HG02798 (cell line): ENCODE data around the gene SORT1.
"Not testable (repeated sequence)": the region's sequence is repeated elsewhere in the genome, so short reads cannot be mapped to it uniquely, and the experiment has no call there.

Experiments used
- ATAC-seq: cut with Tn5 transposase; IDR thresholded peaks from one replicate; pipeline ENCODE4 v1.9.1; 2021; ENCODE audit warnings: mild to moderate bottlenecking; ENCODE audit not compliant: unreplicated experiment, poor library complexity

SORT1 gene

DNA sequence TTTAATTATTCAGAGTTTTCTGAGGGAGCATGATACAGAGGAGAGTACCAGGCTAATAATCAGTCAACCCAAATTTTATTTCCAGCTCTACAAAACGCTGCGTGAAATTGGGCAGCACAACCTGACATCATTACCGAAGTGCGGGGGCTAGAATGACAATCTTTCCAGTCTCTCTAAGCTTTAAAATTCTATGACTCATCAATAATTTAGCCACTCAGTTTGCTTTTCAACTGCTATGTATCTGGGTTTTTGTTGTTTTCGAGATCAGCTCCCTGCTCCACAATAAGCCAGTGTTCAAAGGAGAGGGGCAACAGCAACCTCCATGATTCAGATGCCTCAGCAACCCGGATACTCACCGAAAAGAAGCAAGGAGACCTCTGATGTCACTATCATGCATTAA, 13.9 kb downstream of the SORT1 start:
- no peak for ATAC-seq

GRCh38 chr1:109383087-109383779, 14.5 kb downstream of the SORT1 start:
- no peak for ATAC-seq

DNA sequence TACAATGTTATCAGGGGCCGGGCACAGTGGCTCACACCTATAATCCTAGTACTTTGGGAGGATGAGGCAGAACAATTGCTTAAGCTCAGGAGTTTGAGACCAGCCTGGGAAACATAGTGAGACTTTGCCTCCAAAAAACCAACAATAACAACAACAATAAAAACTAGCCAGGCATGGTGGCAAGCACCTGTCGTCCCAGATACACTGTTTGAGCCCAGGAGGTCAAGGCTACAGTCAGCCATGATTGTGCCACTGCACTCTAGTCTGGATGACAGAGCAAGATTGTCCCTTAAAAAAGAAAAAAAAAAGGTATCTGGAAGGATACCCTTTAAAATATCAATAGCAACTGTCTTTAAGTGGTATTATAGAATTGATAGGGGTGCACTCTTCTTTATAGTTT, 16.1 kb downstream of the SORT1 start:
- ATAC-seq, result no peak

- ATAC-seq, result no peak
These were observed 17.8 kb downstream of the SORT1 start for GRCh38 chr1:109379907-109380306.

- ATAC-seq, result no peak
These were observed 18.3 kb downstream of the SORT1 start for GRCh38 chr1:109379422-109379821.

DNA sequence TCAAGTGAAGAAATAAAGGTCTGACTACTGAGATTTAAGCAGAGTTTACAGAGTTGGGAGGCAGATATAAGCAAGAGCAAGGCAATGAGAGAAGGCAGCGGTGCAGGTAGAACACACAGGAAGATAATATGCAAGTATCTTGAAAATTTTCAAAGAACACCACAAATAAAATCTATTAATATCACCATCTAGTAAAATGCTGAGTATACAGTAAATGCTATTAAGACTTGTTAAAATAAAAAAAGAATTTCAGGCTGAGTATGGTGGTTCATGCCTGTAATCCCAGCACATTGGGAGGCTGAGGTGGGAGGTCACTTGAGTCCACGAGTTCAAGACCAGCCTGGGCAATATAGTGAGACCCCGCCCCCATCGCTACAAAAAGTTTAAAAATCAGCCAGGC, 20.0 kb downstream of the SORT1 start:
- no peak for ATAC-seq

DNA sequence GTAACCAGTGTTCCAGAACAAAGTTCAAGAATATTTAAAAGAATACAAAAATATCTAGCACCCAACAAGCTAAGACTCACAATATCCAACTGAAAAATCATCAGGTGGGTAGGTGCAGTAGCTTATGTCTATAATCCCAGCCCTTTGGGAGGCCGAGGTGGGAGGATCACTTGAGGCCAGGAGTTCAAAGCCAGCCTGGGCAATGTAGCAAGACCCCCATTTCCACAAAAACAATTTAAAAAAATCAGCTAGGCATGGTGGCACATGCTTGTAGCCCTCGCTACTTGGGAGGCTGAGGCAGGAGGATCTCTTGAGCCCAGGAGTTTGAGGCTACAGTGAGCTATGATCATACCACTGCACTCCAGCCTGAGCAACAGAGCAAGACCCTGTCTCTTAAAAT, 24.0 kb downstream of the SORT1 start:
- not testable (repeated sequence) for ATAC-seq

DNA sequence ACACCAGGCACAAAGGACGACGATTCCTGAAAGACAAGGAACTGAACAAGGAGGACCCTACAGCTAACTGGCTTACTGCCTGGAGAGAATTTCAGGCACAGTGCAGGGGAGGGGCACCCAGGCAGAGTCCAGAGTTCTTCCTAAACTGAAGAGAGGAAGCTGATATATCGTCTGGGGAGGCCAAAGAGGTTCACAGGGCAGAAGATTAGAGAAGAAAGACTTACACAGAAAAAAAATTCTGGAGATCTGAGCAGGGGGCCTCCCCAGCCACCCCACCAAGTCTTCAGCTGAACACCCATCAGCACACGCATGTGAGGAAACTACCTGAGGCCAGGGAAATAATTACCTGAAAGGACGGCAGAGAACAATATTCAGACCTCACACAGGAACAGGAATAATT, 24.6 kb downstream of the SORT1 start:
- ATAC-seq, result no peak

DNA sequence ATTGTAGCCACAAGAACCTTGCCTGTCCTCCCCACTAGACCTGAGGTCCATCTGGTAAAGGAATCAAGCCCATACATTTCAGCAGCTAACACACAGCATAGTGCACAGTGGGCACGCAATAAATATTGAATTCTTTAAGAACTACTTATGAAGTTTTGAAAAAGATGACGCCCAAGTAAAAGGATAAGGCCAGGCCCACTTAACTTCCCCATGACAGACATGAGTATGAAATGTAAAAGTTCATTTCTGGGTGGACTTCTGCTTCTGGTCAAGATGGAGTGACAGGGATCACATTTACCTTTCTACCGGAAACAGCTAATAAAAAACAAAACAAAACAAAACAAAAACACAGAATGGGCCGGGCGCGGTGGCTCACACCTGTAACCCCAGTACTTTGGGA, 25.4 kb downstream of the SORT1 start:
- no peak for ATAC-seq

DNA sequence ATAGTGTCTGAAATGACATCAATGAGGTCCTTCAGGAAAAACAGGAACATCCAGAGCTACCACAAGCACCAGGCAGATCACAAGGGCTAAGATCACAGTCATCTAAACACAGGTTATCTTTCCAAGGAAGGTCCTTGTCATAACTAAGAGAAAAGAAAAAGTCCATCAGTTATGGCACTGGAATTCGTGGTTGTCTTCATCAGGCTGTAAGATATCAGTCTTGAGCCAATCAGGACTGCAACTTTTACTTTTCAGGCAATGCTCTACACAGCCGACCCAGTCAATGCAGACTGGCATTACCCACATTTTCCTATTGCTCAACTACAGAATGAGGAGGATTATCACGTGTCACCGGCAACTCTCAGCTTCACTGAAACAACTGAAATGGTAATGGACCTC, 26.4 kb downstream of the SORT1 start:
- no peak for ATAC-seq

DNA sequence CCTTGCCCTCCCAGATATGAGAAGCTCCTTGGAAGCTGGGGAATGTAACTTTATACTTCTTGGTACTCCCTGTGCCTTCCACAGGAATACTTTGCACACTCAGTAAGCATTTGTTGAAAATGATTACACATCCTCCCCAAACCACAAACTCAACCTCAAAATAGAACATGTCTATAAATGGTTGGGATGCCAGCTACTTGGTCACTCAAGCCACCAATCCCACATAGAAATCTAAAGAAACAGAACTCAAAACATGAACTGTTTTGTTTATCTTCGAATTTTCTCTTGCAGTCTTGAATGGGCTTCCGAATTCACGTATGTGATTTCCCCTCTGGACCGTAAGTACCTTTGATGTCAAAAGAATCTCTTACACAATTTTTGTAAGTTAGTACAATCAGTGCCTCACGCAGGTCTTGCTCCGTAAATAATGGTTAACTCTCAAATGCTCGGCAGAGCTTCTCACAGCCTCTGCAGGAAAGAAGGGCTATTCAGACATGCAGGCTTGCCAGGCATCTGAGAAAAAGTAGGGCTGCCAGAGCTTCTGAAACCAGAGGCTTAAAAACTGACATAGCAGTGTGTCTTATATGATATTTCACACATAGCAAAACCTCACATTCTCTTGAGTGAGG, 26.9 kb downstream of the SORT1 start:
- no peak for ATAC-seq

DNA sequence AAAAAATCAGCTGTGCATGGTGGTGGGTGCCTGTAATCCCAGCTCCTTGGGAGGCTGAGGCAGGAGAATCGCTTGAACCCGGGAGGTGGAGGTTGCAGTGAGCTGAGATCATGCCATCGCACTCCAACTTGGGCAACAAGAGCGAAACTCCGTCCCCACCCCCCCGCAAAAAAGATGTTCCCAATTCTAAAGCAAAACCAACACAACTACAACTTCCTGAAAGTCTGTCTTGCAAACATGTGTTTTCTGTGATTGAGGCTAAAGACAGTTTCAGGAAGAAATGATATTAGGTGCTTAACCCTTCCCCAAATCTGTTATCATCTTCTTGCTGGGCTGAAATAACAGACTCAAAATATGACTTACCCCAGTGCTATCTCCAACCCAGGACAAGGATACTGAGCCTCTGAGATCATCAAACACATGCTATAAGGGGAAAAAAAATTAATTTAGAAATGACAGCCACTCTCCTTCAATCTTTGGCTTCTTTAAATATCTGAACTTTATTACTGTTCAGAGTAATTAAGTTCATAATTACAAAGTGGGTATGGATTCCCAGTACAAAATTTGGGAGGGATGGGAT, 28.5 kb downstream of the SORT1 start:
- ATAC-seq, result no peak

GRCh38 chr1:109368464-109368863, 29.3 kb downstream of the SORT1 start:
- ATAC-seq, result no peak

DNA sequence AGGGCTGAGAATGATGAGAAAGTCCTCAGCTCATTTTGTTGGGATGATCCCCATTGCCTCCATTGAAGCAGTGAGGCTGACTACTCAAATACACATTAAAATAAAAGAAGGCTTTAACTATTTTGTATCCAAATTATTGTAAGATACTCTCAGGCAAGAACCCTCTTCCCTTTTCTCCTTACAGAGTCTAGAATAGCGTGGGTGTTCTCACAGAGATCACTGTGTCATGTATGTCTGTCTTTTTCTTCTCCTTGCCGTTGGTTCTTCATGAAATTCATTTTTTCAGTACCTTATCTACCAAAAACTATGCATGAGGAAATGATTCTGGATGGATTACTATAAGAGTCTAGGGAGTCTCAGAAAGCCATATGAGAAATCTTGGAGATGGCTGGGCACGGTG, 30.1 kb downstream of the SORT1 start:
- ATAC-seq, result no peak

GRCh38 chr1:109365642-109366204, 32.0 kb downstream of the SORT1 start:
- ATAC-seq, result no peak

GRCh38 chr1:109361649-109362048, 36.1 kb downstream of the SORT1 start:
- no peak for ATAC-seq

DNA sequence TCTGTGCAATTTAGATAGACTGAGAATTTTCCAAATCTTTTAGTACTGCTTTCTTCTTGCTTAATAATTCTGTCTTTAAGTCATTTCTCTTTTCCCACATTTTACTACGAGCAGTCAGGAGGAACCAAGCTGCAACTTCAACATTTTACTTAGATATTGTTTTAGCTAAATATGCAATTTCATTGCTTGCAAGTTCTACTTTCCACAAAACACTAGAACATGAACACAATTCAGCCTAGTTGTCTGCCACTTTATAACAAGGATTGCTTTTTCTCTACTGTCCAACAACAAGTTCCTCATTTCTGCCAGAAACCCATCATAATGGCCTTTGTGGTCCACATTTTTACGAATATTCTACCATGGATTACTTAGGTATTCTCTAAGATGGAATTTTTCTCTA, 36.6 kb downstream of the SORT1 start:
- no peak for ATAC-seq

- no peak for ATAC-seq
These were observed 40.1 kb downstream of the SORT1 start for GRCh38 chr1:109357616-109358015.

GRCh38 chr1:109356915-109357314, 40.8 kb downstream of the SORT1 start:
- no peak for ATAC-seq

DNA sequence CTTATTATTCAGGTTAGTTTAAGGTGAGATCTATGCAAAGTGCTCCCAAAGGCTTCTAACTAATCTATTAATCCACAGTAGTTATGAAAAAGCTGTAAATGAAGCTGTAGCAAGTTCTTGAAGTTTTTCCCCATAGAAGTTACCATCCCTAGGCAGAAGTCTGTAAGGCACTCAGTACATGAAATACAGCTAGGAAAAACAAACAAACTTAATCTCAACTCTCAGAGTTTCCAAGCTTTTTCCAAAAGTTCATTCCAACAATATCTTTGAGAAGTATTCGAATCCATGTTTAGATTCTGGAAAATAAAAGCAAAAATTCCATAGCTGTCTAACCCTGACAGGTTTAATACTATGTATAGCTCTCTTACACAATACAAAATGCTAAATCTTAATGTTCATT, 41.2 kb downstream of the SORT1 start:
- ATAC-seq, result no peak

GRCh38 chr1:109354929-109355328, 42.8 kb downstream of the SORT1 start:
- ATAC-seq, result no peak

DNA sequence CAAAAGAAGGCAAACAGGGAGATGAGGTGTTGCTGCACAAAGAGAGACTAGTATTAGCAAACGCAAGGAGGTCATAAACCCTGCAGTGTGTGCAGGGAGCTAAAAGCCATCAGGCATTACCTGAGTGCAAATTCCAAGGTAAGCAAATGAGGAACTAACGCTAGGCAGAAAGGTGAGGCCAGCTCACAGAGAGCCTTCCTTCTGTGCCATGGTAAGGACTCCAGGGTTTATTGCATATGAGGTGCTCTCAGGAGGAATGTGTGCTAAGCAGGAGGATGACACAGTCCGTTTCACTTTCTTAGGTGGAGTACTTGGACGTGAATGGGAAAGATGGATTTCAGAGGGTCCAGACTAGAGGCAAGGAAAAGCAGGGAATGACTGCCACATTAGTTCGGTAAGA, 46.3 kb downstream of the SORT1 start:
- no peak for ATAC-seq
